Mucosa of descending colon (tissue), 3 donors: ENCODE measurements around the gene KCTD16. TPM values are rescaled to one million over a fixed set of nuclear protein-coding genes. Genes with fewer than 3 reads are reported as not detected.

Experiments used
- ATAC-seq: fragments of 200-7000 bp; cut with Tn5 transposase; one replicate; pipeline ENCODE4 v1.9.1; 2020; ENCODE audit warnings: mild to moderate bottlenecking, moderate library complexity
- DNase-seq, 3 donors: peaks; one replicate each; pipeline ENCODE4 v3.0.0-alpha.2; 2020
- H3K36me3 ChIP-seq: fragments of 200-600 bp; one replicate; pipeline ENCODE4 v1.8.0; 2021; ENCODE audit warnings: low read depth, mild to moderate bottlenecking
- H3K4me1 ChIP-seq: fragments of 200-600 bp; one replicate; pipeline ENCODE4 v1.8.0; 2021; ENCODE audit warnings: low read depth, mild to moderate bottlenecking
- H3K4me3 ChIP-seq: fragments of 200-600 bp; one replicate; pipeline ENCODE4 v1.8.0; 2021; ENCODE audit warnings: mild to moderate bottlenecking
- H3K9me3 ChIP-seq: fragments of 200-600 bp; one replicate; pipeline ENCODE4 v1.8.0; 2021; ENCODE audit warnings: mild to moderate bottlenecking
- CTCF ChIP-seq: fragments of 200-600 bp; IDR thresholded peaks from one replicate; pipeline ENCODE4 v1.8.0; 2022; ENCODE audit warnings: antibody characterized with exemption, mild to moderate bottlenecking
- intact Hi-C, 2 donors: fragments of 100-400 bp; cut with DNase I in 1 of 2; cut with micrococcal nuclease in 1 of 2; formaldehyde crosslinking; loops; one replicate each; pipeline versions ENCODE4 v1.11.0 to v1.11.1; 2022; cut with DNase I, micrococcal nuclease
- total RNA-seq, 3 donors: library from RNA; stranded (reverse); fragmentation: NEBNext Ultra II Directional in 2 of 3; extraction: Animal tissue kit (Norgen Biotek cat#: 25700) in 2 of 3; gene quantifications; one replicate each; pipeline versions ENCODE4 v1.2.1 to v1.2.4, GENCODE V29; 2021 to 2023
- donor health status: DM: no; HTN: no; CAD: no; lungs with moderate emphysema.
- donor health status: DM: no; HTN: no; CAD: no.
- donor health status: DM: no; HTN: yes; CAD: no.

The KCTD16 gene
- total RNA-seq, 3 donors from 2014 or later: 0.07 to 0.22 (median 0.12) TPM

GRCh38 chr5:144414202-144415029 lies 243.7 kb downstream of the KCTD16 start:
- DNase-seq (no peak), ATAC-seq (no peak)
- intact Hi-C loops: no loop called here
- no peak overlapping the region for H3K4me3 ChIP-seq
- no peaks in the 10 kb centered on the region for H3K9me3 ChIP-seq
- H3K36me3 ChIP-seq: no peaks in the 10 kb centered on the region
- no peak for TF ChIP-seq CTCF
- H3K4me1 ChIP-seq: no peaks in the 10 kb centered on the region

DNA sequence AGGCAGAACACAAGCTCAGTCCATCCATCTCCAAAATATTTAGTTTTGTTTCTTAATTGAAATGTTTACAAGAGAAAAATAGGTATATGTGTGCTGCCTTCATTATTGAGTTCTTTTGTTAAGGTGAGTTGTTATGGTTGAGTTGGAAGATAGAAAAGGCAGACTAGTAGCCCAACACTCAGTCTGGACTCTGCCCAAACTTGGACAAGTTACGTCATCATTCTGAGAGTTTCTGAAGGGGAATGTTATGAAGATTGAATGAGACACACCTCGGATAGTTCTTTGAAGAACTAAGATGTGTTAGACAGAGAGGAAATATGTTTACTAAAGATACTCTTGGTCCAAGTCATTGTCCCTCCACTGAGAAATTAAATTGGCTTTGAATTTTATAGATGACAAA lies 245.5 kb downstream of the KCTD16 start:
- Histone ChIP-seq H3K36me3 (no peaks in the 10 kb centered on the region), H3K9me3 (no peaks in the 10 kb centered on the region), H3K4me1 (no peaks in the 10 kb centered on the region), H3K4me3 (no peak overlapping the region)
- TF ChIP-seq CTCF: no peak
- DNase-seq (no peak), ATAC-seq (no peak)
- intact Hi-C loops: no loop called here

DNA sequence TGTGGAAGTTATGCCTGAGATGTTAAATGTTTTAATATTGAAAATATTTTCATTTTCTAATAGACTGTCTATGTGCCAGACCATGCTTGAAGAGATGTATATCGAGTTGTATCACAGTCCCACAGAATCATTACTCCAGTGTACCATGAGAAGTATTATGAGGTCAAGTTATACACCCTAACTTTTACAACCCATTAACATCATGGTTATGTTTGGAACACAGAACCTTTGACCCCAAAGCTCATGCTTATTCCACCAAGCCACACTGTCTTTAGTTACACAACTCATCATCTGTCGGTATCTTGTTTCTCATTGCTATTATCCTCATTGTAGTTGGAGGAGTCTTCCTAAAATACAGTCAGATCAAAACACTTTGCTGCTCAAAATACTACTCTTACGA lies 248.0 kb downstream of the KCTD16 start:
- ATAC-seq (peak; percentile 69), DNase-seq (no peak)
- Histone ChIP-seq H3K9me3 (no peaks in the 10 kb centered on the region), H3K4me3 (no peak overlapping the region), H3K4me1 (no peaks in the 10 kb centered on the region), H3K36me3 (no peaks in the 10 kb centered on the region)
- intact Hi-C loops: no loop called here
- TF ChIP-seq CTCF: no peak

GRCh38 chr5:144421411-144421810 lies 250.7 kb downstream of the KCTD16 start:
- no peak for DNase-seq
- TF ChIP-seq CTCF: no peak
- H3K4me1 ChIP-seq: no peaks in the 10 kb centered on the region
- H3K36me3 ChIP-seq: no peaks in the 10 kb centered on the region
- no peak for ATAC-seq
- H3K4me3 ChIP-seq: no peak overlapping the region
- intact Hi-C loops: no loop called here
- no peaks in the 10 kb centered on the region for H3K9me3 ChIP-seq

GRCh38 chr5:144422018-144422727 lies 251.5 kb downstream of the KCTD16 start:
- no peak for ATAC-seq
- no peaks in the 10 kb centered on the region for H3K4me1 ChIP-seq
- H3K9me3 ChIP-seq: no peaks in the 10 kb centered on the region
- TF ChIP-seq CTCF: no peak
- intact Hi-C loops: no loop called here
- no peaks in the 10 kb centered on the region for H3K36me3 ChIP-seq
- no peak for DNase-seq
- no peak overlapping the region for H3K4me3 ChIP-seq
